Renal pelvis (tissue), 4 donors: Measurements from ENCODE around the gene ALG10B. TPM values are rescaled to one million over a fixed set of nuclear protein-coding genes. Genes with fewer than 3 reads are reported as not detected.

Experiments
- DNase-seq: peaks from one replicate; pipeline ENCODE4 v3.0.0-alpha.2; 2013
- polyA plus RNA-seq, 3 donors: library from polyadenylated mRNA; unstranded; fragments of 120-200 nt; gene quantifications; one replicate each; pipeline ENCODE4 v1.2.1, GENCODE V29; 2013; ENCODE audit not compliant: insufficient read length in 3 of 3

Gene ALG10B
- polyA plus RNA-seq, 3 donors, result 9.7 to 14.1 (median 13.8) TPM

DNA sequence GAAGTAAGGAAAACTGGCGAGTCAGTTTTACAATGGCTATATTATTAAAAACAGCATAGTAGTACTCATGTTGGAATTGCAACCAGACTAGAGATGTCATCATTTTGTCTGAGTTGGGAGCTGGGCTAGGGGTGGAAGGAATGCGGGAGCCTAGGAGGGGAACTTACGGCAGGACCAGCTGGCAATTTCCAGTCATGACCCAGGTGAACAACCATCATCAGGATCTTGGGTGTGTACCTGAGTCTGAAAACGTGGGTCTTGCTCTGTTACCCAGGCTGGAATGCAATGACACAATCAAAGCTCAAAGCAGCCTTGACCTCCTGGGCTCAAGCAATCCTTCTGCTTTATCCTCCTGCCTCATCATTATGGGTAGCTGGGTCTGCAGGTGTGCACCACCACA is 50.9 kb downstream of the ALG10B start:
- DNase-seq, result no peak

- no peak for DNase-seq
Measured at GRCh38 chr12:38370311-38370710, 53.7 kb downstream of the ALG10B start.

GRCh38 chr12:38373784-38374183 is 57.2 kb downstream of the ALG10B start:
- no peak for DNase-seq

DNA sequence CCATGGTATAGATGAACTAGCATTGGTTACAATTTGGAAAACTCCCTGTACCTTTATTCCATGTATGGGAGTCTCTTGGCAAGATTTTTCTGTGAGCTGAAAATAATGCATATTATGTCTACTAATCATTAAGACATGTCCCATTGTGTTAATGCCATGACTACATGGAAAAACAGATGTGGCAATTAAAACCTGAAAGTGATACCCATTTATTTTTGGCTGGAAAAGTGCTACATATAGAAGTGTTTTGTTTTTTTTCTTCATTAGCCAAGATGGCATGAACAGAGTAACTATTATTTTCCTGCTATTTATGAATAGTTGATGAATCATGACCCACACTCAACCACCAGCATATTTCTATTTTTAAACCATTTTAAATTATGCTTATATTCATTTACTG is 58.2 kb downstream of the ALG10B start:
- no peak for DNase-seq
